ENCODE measurements around the gene AFG1L.
"Not testable (repeated sequence)": the region's sequence is repeated elsewhere in the genome, so short reads cannot be mapped to it uniquely, and the experiment has no call there.

AFG1L gene

GRCh38 chr6:108419474-108419873 is 124.6 kb downstream of the AFG1L start:
- no peak for DNase-seq

DNA sequence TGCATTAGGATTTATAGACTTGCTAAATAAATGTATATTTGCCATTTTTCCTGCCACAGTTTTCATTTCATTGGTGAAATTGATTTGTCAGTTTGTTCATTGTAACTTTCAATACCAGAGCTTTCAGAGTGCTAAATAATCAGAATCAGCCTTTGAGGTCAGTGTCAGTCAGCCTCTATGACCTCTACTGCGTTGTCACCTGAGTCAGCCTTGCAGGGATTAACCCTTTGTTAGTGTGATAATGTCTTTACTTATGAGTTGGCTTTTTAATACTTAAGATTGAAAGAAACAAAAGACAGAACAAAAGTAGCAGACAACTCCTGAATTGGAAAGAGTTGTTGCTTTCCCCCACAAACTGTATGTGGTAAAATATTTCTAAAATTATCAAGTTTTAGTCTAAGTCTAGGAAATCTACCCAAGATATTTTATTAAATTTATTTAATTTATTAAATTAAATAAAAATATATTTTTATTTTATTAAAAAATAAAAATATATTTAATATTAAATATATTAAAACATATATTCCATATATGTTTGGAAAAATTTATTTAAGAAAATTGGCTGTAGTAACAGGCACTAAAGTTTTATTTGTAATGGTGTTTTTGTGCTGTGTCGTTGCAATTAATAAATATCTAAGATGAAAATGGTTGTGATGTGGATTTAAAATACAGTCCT is 125.2 kb downstream of the AFG1L start:
- DNase-seq, result no peak

DNA sequence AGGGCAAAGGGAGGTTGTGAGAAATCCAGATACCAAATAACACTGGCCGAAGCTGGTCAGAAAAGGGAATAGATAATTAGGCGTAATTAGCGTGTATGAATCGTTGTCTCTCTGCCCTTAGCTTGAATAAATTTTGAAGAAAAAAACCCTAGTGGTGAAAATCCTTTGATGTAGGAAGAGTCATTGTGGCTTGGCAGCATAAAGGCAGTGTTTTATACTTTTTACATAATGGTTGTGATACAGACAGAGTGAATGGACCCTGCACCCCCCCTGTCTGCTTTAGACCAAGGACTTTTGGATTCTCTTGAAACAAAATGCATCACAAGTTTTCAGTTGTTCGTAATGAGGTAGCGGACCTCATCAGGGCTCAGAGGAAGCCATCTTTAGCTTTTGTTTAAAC is 126.5 kb downstream of the AFG1L start:
- no peak for DNase-seq

GRCh38 chr6:108423982-108424705 is 129.3 kb downstream of the AFG1L start:
- no peak for DNase-seq

- DNase-seq, result no peak
Measured at GRCh38 chr6:108425428-108425827, 130.6 kb downstream of the AFG1L start.

- no peak for DNase-seq
Measured at GRCh38 chr6:108432143-108432542, 137.3 kb downstream of the AFG1L start.

DNA sequence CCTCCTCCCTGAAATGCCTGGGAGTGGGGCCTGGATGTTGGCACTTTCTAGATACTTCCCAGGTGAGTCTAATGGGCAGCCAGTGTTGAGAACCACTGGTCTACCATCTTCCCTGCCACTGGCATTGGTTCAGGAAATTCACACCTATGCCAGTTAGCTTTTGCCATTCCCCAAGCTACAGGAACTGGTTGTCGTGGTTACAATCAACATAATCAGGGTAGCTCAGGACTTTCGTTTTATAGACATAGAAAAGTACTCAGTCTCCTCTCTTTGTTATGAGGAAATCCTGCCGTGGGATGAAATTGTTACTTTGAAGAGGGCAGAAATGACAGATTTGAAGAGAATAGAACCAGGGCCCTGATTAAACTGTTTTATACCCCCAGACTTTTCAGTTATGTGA is 137.9 kb downstream of the AFG1L start:
- DNase-seq, result no peak

DNA sequence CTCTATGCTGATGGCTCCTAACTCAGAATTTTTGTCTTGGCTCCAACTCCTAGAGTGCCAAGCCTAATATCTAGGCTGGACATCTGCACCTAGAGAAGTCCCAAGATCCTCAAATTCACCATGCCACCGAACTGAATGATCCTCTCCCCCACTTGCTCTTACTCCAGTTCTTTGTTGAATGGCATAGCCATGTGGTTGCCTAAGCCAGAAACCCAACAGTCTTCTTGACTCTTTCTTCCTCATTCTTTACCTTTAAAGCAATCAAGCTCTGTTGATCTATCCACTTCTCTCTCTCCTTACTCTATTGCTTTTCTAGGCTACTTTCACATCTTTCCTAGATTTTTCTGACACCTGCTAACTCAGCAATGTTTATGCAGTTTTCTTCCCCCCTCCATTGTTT is 139.4 kb downstream of the AFG1L start:
- no peak for DNase-seq

- DNase-seq, result no peak
Measured at GRCh38 chr6:108435391-108435790, 140.5 kb downstream of the AFG1L start.

DNA sequence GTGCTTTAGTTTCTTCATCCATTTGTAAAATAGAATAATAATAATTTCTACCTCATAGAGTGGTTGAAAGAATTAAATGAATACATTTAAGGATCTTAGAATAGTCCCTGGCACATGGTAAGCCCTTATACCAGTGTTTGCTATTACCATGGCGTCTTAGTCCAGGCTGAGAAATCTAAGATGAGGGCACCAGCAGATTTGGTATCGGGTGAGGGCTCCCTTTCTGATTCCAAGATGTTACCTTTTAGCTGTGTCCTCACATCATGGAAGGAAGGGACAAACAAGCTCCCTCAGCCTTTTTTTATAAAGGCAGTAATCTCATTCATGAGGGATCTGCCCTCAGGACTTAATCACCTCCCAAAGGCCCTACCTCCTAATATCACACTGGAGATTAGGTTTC is 141.9 kb downstream of the AFG1L start:
- DNase-seq, result no peak

DNA sequence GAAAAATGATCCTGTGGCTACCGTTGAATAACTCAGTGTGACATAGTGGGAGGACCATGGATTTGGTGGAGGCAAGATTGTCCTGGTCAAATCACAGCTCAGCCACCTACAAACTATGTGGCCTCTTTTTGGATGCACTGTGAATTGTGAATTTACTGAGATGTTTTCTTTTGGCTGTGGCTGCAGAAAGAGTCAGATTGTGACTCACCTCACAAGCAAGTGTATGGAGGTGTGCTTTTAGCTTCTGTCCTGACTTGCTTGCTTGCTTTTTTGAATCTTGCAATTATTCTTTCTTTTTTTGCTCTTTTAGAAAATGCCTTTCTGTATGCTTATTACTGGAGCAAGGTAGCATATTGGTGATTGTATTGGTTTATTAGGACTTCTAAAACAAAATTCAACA is 143.0 kb downstream of the AFG1L start:
- DNase-seq, result no peak

- DNase-seq, result no peak
Measured at GRCh38 chr6:108438918-108439317, 144.1 kb downstream of the AFG1L start.

- no peak for DNase-seq
Measured at GRCh38 chr6:108441141-108441540, 146.3 kb downstream of the AFG1L start.

GRCh38 chr6:108442770-108443520 is 148.1 kb downstream of the AFG1L start:
- no peak for DNase-seq

DNA sequence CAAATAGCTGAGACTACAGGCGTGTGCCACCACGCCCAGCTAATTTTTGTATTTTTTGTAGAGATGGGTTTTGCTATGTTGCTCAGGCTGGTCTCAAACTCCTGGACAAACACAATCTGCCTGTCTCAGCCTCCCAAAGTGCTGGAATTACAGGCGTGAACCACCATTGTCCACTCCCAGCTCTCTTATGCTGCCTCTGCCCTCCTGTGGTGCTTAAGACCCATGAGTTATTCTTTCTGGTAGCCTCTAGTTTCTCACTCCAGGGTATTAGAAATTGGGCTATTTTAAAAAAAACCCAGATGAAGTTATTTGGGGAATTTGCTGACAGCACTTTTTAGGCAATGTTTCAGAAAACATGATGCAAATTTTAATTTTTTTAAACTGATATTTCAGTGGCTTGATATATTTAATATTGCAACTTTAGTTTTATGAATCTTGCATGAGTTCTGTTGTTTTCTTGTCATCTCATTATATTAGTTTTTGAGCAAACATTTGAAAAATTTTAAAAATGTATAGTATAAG is 151.8 kb downstream of the AFG1L start:
- no peak for DNase-seq

DNA sequence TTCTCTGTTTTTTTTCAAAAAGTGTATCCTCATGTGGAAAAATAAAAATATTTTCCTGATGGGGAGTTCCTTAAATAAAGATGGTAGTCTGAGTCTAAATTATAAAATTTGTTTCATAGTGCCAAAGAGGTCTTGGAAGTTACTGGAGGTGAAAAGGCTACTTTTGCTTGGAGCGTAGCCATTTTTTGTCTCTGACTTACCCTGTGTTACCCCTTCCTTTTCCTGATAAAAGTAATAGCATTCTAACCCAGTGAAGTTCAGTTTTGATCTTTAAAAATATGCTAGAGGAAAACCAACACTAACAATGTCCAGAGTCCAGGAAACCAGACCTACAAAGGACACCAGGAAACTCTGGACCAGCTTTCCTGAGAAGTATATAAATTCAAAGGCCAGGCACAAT is 153.6 kb downstream of the AFG1L start:
- DNase-seq, result no peak

GRCh38 chr6:108449717-108450116 is 154.9 kb downstream of the AFG1L start:
- not testable (repeated sequence) for DNase-seq

DNA sequence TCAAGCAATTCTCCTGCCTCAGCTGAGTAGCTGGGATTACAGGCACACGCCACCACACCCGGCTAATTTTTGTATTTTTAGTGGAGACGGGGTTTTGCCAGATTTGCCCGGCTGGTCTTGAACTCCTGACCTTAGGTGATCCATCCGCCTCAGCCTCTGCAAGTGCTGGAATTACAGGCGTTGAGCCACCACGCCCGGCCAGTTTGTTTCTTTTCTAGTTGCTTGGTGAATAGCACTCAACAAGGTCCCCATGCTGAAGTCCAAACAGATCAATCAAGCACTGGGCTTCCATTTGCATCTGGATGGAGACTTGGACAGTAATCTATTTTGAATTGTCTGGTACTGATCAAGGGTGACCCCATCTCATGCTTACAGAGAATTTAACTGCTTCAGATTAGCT is 157.0 kb downstream of the AFG1L start:
- DNase-seq, result no peak

GRCh38 chr6:108452711-108453195 is 157.9 kb downstream of the AFG1L start:
- DNase-seq, result no peak

- DNase-seq, result no peak
Measured at GRCh38 chr6:108453601-108454185, 158.8 kb downstream of the AFG1L start.

- no peak for DNase-seq
Measured at GRCh38 chr6:108454356-108454755, 159.5 kb downstream of the AFG1L start.

DNA sequence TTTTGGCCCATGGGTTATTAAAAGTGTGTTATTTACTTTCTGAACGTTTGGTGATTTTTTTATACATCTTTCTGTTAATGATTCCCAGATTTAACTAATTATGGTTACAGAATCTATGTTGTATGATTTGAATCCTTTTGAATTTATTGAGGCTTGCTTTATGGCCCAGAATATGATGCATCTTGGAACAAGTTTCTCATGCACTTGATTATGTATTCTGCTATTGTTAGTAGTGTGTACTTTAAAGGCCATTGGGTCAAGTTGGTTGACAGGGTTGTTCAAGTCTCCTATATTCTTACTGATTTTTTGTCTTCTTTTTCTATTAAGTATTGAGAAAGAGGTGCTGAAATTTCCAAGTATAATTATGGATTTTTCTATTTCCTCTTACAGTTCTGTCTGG is 160.8 kb downstream of the AFG1L start:
- DNase-seq, result no peak

GRCh38 chr6:108463784-108464183 is 168.9 kb downstream of the AFG1L start:
- DNase-seq, result no peak

Measured in activated CD4-positive, CD25-positive, alpha-beta regulatory T cell (primary cell).